LNCaP clone FGC (cell line): Measurements from ENCODE around the gene SREK1.

Experiments
- DNase-seq: peaks from one replicate; pipeline ENCODE4 v3.0.0-alpha.2; 2011; ENCODE audit warnings: low read depth
- H3K4me3 ChIP-seq: 2 replicates; pipeline ENCODE4 v1.5.1; 2011; ENCODE audit warnings: mild to moderate bottlenecking, low read depth, low read length, control low read depth
- TF ChIP-seq, protein P1 (sequence below): IDR thresholded peaks from 2 replicates; pipeline ENCODE4 v1.5.1; 2012; ENCODE audit warnings: mild to moderate bottlenecking; ENCODE audit not compliant: control insufficient read depth, insufficient read depth; ENCODE audit errors: extremely low read depth

SREK1 gene

GRCh38 chr5:66161356-66161755, 17.3 kb downstream of the SREK1 start:
- H3K4me3 ChIP-seq, result no peak overlapping the region
- TF ChIP-seq, protein P1, sequence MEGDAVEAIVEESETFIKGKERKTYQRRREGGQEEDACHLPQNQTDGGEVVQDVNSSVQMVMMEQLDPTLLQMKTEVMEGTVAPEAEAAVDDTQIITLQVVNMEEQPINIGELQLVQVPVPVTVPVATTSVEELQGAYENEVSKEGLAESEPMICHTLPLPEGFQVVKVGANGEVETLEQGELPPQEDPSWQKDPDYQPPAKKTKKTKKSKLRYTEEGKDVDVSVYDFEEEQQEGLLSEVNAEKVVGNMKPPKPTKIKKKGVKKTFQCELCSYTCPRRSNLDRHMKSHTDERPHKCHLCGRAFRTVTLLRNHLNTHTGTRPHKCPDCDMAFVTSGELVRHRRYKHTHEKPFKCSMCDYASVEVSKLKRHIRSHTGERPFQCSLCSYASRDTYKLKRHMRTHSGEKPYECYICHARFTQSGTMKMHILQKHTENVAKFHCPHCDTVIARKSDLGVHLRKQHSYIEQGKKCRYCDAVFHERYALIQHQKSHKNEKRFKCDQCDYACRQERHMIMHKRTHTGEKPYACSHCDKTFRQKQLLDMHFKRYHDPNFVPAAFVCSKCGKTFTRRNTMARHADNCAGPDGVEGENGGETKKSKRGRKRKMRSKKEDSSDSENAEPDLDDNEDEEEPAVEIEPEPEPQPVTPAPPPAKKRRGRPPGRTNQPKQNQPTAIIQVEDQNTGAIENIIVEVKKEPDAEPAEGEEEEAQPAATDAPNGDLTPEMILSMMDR, result no peak
- DNase-seq, result no peak

DNA sequence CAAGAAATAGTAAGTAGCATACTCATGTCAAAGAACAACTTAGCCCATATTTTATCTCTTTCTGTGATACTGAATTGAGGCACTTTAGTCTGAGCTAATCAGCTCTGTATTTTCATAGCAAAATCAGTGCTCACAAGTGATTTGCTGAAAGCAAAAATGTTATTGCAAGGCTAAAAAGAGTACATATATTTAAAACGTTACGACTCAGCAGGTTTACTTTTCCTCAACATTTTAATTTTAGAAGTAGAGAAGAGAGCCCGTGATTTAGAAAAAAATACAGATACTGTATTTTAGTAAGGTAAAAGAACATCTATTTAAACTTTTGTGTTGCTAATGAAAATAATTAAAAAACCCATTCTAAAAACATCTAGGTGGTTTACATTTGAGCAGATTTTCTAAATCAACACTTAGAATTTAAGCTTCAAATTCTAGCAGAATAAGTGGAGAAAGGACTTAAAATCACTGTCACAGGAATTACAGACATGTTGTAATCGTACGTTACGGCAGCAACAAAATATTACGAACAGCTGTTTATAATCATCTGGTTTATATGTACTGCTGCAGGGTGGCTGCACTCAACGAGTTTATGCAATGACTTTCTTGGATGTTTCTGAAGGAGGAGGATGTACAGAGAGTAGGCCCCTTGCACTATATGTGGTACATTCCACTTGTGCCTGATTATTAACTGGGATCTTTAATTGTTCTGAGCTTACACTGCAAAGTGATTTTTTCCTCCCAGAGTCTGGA, 20.1 kb downstream of the SREK1 start:
- TF ChIP-seq, protein P1, result no peak
- no peak overlapping the region for H3K4me3 ChIP-seq
- no peak for DNase-seq

DNA sequence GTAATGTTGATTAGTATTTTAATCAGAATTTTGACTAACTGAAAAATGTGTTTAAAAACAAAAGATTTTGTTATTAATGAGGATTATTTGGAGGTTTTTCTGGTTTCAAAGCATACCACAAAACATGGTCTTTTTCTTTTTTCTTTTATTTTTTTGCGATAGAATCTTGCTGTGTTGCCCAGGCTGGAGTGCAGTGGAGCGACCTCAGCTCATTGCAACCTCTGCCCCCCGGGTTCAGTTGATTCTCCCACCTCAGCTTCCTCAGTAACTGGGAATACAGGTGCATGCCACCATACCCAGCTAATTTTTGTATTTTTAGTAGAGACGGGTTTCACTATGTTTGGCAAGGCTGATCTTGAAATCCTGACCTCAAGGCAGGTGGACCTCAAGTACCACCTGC, 24.1 kb downstream of the SREK1 start:
- H3K4me3 ChIP-seq, result no peak overlapping the region
- TF ChIP-seq, protein P1, result no peak
- no peak for DNase-seq

DNA sequence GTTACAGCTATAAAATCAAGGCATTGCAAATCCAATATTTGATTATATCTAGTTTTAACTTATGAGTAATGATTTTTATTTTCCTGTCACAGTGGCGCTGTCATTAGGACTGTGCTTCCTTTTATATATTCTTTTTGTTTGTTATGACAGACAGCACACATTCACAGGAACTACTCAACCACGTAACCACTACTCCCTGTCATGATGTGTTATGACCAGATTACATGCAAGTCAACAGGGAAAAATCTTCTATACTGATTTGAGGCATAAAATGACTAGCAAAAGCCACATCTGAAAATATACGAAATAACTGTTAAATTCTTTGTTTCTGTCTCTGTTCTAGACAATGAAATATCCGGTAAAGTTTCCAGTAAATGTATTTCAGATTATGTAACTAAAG, 25.4 kb downstream of the SREK1 start:
- TF ChIP-seq, protein P1, result no peak
- H3K4me3 ChIP-seq, result no peak overlapping the region
- DNase-seq, result no peak

DNA sequence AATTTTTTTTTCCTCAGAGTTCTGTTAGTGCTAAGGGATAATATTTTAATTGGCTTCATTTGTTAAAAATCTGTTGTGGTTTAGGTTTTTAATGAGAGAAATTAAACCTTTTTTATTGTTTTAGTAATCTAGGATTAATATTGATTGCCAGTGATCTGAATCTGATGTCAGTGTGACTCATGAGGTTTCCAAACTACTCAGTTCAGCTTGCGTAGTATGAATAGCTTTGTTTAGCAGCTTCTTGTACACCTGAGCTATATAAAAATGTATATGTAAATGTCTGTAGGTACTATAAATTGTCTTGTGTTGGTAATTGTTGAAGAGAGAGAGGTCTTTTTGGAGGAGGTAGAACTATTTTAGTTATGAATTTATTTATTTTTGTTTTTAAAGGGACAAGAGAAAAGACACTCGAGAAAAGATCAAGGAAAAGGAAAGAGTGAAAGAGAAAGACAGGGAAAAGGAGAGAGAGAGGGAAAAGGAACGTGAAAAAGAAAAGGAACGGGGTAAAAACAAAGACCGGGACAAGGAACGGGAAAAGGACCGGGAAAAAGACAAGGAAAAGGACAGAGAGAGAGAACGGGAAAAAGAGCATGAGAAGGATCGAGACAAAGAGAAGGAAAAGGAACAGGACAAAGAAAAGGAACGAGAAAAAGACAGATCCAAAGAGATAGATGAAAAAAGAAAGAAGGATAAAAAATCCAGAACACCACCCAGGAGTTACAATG, 26.3 kb downstream of the SREK1 start:
- no peak overlapping the region for H3K4me3 ChIP-seq
- no peak for DNase-seq
- TF ChIP-seq, protein P1, result no peak

DNA sequence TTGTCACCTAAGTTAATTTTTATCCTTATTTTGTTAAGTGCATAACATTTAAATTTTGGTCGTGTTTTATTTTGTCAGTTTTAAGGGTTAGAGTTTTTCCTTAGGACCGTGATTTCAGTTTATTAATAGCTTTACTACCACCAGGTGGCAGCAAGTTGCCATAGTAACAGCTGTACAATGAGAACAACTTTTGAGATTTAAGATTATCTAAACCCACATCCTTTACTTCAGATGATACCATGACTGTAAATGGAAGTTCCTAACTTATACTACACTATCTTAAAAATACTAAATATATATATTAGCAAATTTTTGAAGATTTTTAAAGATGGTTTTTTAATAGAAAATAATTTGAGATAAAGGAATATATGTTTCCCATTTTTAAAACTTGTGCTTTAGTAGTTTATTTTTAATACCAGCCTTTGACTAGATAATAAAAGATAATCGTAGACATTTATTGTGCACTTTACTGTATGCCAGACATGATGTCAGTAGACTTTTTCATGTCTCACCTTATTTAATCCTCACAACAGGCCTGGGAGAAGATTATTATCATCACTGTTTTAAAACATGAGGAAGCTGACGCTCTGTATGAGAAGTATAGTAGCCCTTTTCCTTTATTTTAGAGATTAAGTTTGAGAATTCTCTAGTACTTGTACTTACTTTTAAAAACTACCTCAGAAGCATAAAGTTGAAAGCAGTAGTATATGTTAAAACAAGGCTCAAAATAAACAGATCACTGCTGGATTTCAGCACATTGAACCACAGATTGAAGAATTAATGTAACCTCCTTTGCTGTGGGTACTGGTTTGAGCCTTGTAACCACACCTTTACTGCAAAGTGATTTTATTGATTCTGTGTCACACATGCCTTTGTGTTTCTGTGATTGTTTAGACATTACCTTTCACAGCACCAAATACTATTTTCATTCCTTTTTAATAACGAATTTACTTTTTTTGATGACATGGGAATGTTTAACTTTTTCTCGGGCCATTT, 27.5 kb downstream of the SREK1 start:
- H3K4me3 ChIP-seq, result no peak overlapping the region
- peak; percentile 26 for DNase-seq
- TF ChIP-seq, protein P1, result peak; percentile 52
